ENCODE data around the gene RBM15B. TPM values are rescaled to one million over a fixed set of nuclear protein-coding genes. Genes with fewer than 3 reads are reported as not detected.

RBM15B gene
- total RNA-seq, 1 donor from 2014 or later = 23.5 TPM

DNA sequence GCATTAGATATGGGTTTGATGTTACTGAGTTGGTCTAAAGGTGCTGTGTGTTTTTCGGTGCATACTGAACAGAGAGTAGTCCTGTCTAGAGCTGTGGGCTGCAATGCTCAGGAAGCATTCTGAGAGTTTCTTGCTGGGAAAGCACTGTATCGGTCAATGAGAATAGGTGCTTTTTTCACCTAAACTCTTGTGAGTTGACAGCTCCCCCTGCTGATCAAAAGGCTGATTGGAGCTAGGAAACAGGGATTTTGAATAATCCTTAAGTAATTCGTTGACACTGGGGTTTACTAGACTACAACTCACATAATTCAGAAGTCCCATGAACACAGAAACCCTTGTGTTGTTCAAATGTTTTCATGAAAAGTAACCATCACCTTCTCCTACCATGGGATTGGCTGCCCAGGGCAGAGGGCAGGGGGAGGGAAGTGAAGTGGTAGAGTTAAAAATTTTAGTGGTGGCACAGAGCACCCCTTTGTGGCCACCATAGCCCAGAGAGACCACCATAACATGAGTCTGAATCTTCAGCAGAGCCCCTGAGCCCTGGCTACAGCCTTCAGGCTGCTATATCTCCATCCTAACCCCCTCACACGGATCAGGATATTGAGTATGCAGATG lies 19.0 kb upstream of the RBM15B start:
- H3K36me3 ChIP-seq (ENCODE audit: insufficient read depth, low read length) = no peaks in the 10 kb centered on the region
- Mint-ChIP-seq H3K36me3 (ENCODE audit: low read depth, unreplicated experiment) (peaks cover 8% of the 10 kb centered on the region), H3K4me1 (ENCODE audit: low read depth, unreplicated experiment) (no peaks in the 10 kb centered on the region), H3K27me3 (ENCODE audit: low read depth, unreplicated experiment) (peaks cover 14% of the 10 kb centered on the region), H3K4me3 (ENCODE audit: unreplicated experiment) (no peak overlapping the region), H3K27ac (ENCODE audit: unreplicated experiment) (no peak overlapping the region), H3K9me3 (ENCODE audit: unreplicated experiment) (peaks cover 2% of the 10 kb centered on the region)
- DNase-seq (ENCODE audit: low read depth) = peak; percentile 50
- no peak overlapping the region for H3K4me3 ChIP-seq (ENCODE audit: insufficient read depth, low read depth, low read length)
- no peak overlapping the region for H3K9ac ChIP-seq (ENCODE audit: low read length)
- no peaks in the 10 kb centered on the region for H3K4me1 ChIP-seq (ENCODE audit: insufficient read depth, low read length)
- TF ChIP-seq CTCF (IDR thresholded peaks at IDR 0.05; ENCODE audit: insufficient read depth, low read depth, low read length) (peak; percentile 81), EZH2 (IDR thresholded peaks at IDR 0.05; ENCODE audit: insufficient read depth, low read length) (no peak)
- no peak overlapping the region for H2AFZ ChIP-seq (ENCODE audit: low read depth, low read length)
- H3K79me2 ChIP-seq (ENCODE audit: insufficient read depth, low read length) = no peaks in the 10 kb centered on the region
- no peak overlapping the region for H3K27ac ChIP-seq (ENCODE audit: low read depth, low read length)
- no peaks in the 10 kb centered on the region for H4K20me1 ChIP-seq (ENCODE audit: insufficient read depth, low read length)
- no peaks in the 10 kb centered on the region for H3K27me3 ChIP-seq (ENCODE audit: insufficient read depth, low read length)
- H3K9me3 ChIP-seq (ENCODE audit: insufficient read depth, low read depth, low read length) = no peaks in the 10 kb centered on the region
- FAIRE-seq = peak; percentile 65
- H3K4me2 ChIP-seq (ENCODE audit: low read length) = no peak overlapping the region

- no peaks in the 10 kb centered on the region for H3K4me1 ChIP-seq (ENCODE audit: insufficient read depth, low read length)
- no peak overlapping the region for H2AFZ ChIP-seq (ENCODE audit: low read depth, low read length)
- no peak overlapping the region for H3K4me3 Mint-ChIP-seq (ENCODE audit: unreplicated experiment)
- no peak overlapping the region for H3K27ac ChIP-seq (ENCODE audit: low read depth, low read length)
- peaks cover 7% of the 10 kb centered on the region for H3K36me3 Mint-ChIP-seq (ENCODE audit: low read depth, unreplicated experiment)
- no peaks in the 10 kb centered on the region for H3K9me3 Mint-ChIP-seq (ENCODE audit: unreplicated experiment)
- no peak overlapping the region for H3K4me3 ChIP-seq (ENCODE audit: insufficient read depth, low read depth, low read length)
- FAIRE-seq = no peak
- H4K20me1 ChIP-seq (ENCODE audit: insufficient read depth, low read length) = no peaks in the 10 kb centered on the region
- peaks cover 14% of the 10 kb centered on the region for H3K27me3 Mint-ChIP-seq (ENCODE audit: low read depth, unreplicated experiment)
- no peak for DNase-seq (ENCODE audit: low read depth)
- no peak overlapping the region for H3K4me2 ChIP-seq (ENCODE audit: low read length)
- no peak overlapping the region for H3K9ac ChIP-seq (ENCODE audit: low read length)
- no peak for TF ChIP-seq CTCF (IDR thresholded peaks at IDR 0.05; ENCODE audit: insufficient read depth, low read depth, low read length)
- H3K4me1 Mint-ChIP-seq (ENCODE audit: low read depth, unreplicated experiment) = no peaks in the 10 kb centered on the region
- H3K36me3 ChIP-seq (ENCODE audit: insufficient read depth, low read length) = no peaks in the 10 kb centered on the region
- no peaks in the 10 kb centered on the region for H3K79me2 ChIP-seq (ENCODE audit: insufficient read depth, low read length)
- no peaks in the 10 kb centered on the region for H3K9me3 ChIP-seq (ENCODE audit: insufficient read depth, low read depth, low read length)
- no peak overlapping the region for H3K27ac Mint-ChIP-seq (ENCODE audit: unreplicated experiment)
- H3K27me3 ChIP-seq (ENCODE audit: insufficient read depth, low read length) = no peaks in the 10 kb centered on the region
These were observed 17.2 kb upstream of the RBM15B start for GRCh38 chr3:51373658-51374421.

DNA sequence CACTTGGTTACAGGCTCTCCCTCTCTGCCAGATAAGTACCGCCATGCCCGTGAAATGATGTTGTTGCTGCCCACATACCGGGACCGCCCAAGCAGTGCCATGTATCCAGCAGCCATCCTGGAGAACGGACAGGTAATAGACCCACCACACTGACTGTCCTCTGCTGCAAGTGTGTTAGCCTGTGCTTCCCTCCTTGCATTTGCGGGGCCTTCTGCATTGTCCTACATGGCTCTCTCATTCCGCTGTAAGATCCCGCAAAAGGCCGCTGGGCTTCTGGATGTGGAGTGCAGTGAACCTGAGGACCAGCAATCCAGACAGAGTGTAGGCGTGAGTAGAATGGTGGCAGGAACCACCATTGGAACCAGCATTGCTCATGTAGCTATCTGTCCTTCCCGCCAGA lies 16.6 kb upstream of the RBM15B start:
- DNase-seq (ENCODE audit: low read depth) (no peak), FAIRE-seq (no peak)
- H3K9me3 ChIP-seq (ENCODE audit: insufficient read depth, low read depth, low read length) = no peaks in the 10 kb centered on the region
- H3K27me3 ChIP-seq (ENCODE audit: insufficient read depth, low read length) = no peaks in the 10 kb centered on the region
- H3K9ac ChIP-seq (ENCODE audit: low read length) = no peak overlapping the region
- H3K79me2 ChIP-seq (ENCODE audit: insufficient read depth, low read length) = no peaks in the 10 kb centered on the region
- no peaks in the 10 kb centered on the region for H3K4me1 ChIP-seq (ENCODE audit: insufficient read depth, low read length)
- Mint-ChIP-seq H3K27ac (ENCODE audit: unreplicated experiment) (no peak overlapping the region), H3K27me3 (ENCODE audit: low read depth, unreplicated experiment) (peaks cover 14% of the 10 kb centered on the region), H3K4me3 (ENCODE audit: unreplicated experiment) (no peak overlapping the region), H3K36me3 (ENCODE audit: low read depth, unreplicated experiment) (peaks cover 7% of the 10 kb centered on the region), H3K9me3 (ENCODE audit: unreplicated experiment) (no peaks in the 10 kb centered on the region), H3K4me1 (ENCODE audit: low read depth, unreplicated experiment) (no peaks in the 10 kb centered on the region)
- no peaks in the 10 kb centered on the region for H4K20me1 ChIP-seq (ENCODE audit: insufficient read depth, low read length)
- H2AFZ ChIP-seq (ENCODE audit: low read depth, low read length) = no peak overlapping the region
- TF ChIP-seq CTCF (IDR thresholded peaks at IDR 0.05; ENCODE audit: insufficient read depth, low read depth, low read length) (no peak), EZH2 (IDR thresholded peaks at IDR 0.05; ENCODE audit: insufficient read depth, low read length) (no peak)
- no peaks in the 10 kb centered on the region for H3K36me3 ChIP-seq (ENCODE audit: insufficient read depth, low read length)
- no peak overlapping the region for H3K4me2 ChIP-seq (ENCODE audit: low read length)
- no peak overlapping the region for H3K4me3 ChIP-seq (ENCODE audit: insufficient read depth, low read depth, low read length)
- H3K27ac ChIP-seq (ENCODE audit: low read depth, low read length) = no peak overlapping the region

All from astrocyte (in vitro differentiated cells and primary cell).